Measurements from ENCODE around the gene BABAM2. TPM values are rescaled to one million over a fixed set of nuclear protein-coding genes. Genes with fewer than 3 reads are reported as not detected.

BABAM2 gene
- total and polyA plus RNA-seq, 9 of the 15 experiments (the other 6 are each of a cell fraction or from before 2014, with no cell fraction given), result 10.9 to 37.4 (median 25.6) TPM

- peak; percentile 36; the same call in 1 of the 2 replicates for TF ChIP-seq JUND (IDR thresholded peaks at IDR 0.05; ENCODE audit: borderline replicate concordance, low read depth, low read length)
- TF ChIP-seq JUND (tag; IDR thresholded peaks at IDR 0.05; ENCODE audit: borderline replicate concordance, low read depth, low read length), result peak; percentile 67; the same call in 1 of the 3 replicates
- no peak for TF ChIP-seq FOS (IDR thresholded peaks at IDR 0.05; ENCODE audit: extremely low read depth, insufficient read length)
- TF ChIP-seq HDAC2 (IDR thresholded peaks at IDR 0.05), result peak; percentile 88
- TF ChIP-seq ZNF511 (CRISPR knock-in tag; IDR thresholded peaks at IDR 0.05), result no peak
- TF ChIP-seq RAD51 (IDR thresholded peaks at IDR 0.05; ENCODE audit: borderline replicate concordance, low read depth), result no peak
- peak; percentile 18 for TF ChIP-seq ZFP36 (IDR thresholded peaks at IDR 0.05; ENCODE audit: low read depth, low read length, partially characterized antibody)
- peak; percentile 65 for TF ChIP-seq MAFF (IDR thresholded peaks at IDR 0.05; ENCODE audit: low read length)
- peak; percentile 90 for TF ChIP-seq GATA2 (CRISPR knock-in tag; IDR thresholded peaks at IDR 0.05)
- no peak for TF ChIP-seq HOXB6 (CRISPR knock-in tag; IDR thresholded peaks at IDR 0.05; ENCODE audit: borderline replicate concordance)
- no peak; the same call in 1 of the 2 replicates for TF ChIP-seq CC2D1A (IDR thresholded peaks at IDR 0.05)
- TF ChIP-seq HDAC3 (IDR thresholded peaks at IDR 0.05; ENCODE audit: borderline replicate concordance, partially characterized antibody), result peak; percentile 48
- TF ChIP-seq CGGBP1 (CRISPR knock-in tag; IDR thresholded peaks at IDR 0.05), result no peak
- peak; percentile 59; the same call in 1 of the 2 replicates for TF ChIP-seq MAFK (IDR thresholded peaks at IDR 0.05; ENCODE audit: low read length)
- no peak for TF ChIP-seq SRSF1 (IDR thresholded peaks at IDR 0.05; ENCODE audit: low read depth, low read length)
- no peak for TF ChIP-seq ZNF253 (CRISPR knock-in tag; conservative IDR thresholded peaks at IDR 0.05)
- TF ChIP-seq KAT2B (IDR thresholded peaks at IDR 0.05; ENCODE audit: low read depth, low read length), result no peak
- TF ChIP-seq TAF9B (IDR thresholded peaks at IDR 0.05; ENCODE audit: partially characterized antibody), result peak; percentile 23
- TF ChIP-seq CREB1 (IDR thresholded peaks at IDR 0.05), result peak; percentile 36; the same call in 1 of the 2 replicates
- no peak for TF ChIP-seq CREB1 (CRISPR knock-in tag; IDR thresholded peaks at IDR 0.05)
- no peak for TF ChIP-seq KHSRP (IDR thresholded peaks at IDR 0.05)
- no peak for TF ChIP-seq TFAP4 (CRISPR knock-in tag; IDR thresholded peaks at IDR 0.05; ENCODE audit: borderline replicate concordance)
- peak; percentile 59; the same call in 1 of the 2 replicates for TF ChIP-seq ZNF644 (tag; IDR thresholded peaks at IDR 0.05; ENCODE audit: low read depth)
- no peak for TF ChIP-seq ZMIZ1 (IDR thresholded peaks at IDR 0.05; ENCODE audit: low read depth in 2 of 2, low read length in 2 of 2)
- TF ChIP-seq TRIM24 (IDR thresholded peaks at IDR 0.05), result peak; percentile 67 to 83
Observed at GRCh38 chr2:28269019-28269784, 378.7 kb downstream of the BABAM2 start (continued).
